GM12874 (cell line): ENCODE measurements around the gene ZCCHC13.

ENCODE experiments used
- CTCF ChIP-seq: IDR thresholded peaks from 2 replicates; pipeline ENCODE4 v1.5.1; 2011; ENCODE audit warnings: low read depth, mild to moderate bottlenecking, control low read depth, low read length, moderate library complexity; ENCODE audit not compliant: insufficient read depth

Gene ZCCHC13

GRCh38 chrX:74293343-74293946 is 10.5 kb upstream of the ZCCHC13 start:
- no peak for TF ChIP-seq CTCF

GRCh38 chrX:74295101-74295500 is 8.9 kb upstream of the ZCCHC13 start:
- no peak for TF ChIP-seq CTCF

- TF ChIP-seq CTCF, result no peak
Measured at GRCh38 chrX:74297766-74298165, 6.2 kb upstream of the ZCCHC13 start.

GRCh38 chrX:74300869-74301268 is 3.1 kb upstream of the ZCCHC13 start:
- TF ChIP-seq CTCF, result no peak

- no peak for TF ChIP-seq CTCF
Measured at GRCh38 chrX:74318672-74319071, 14.7 kb downstream of the ZCCHC13 start.

GRCh38 chrX:74321191-74321590 is 17.2 kb downstream of the ZCCHC13 start:
- TF ChIP-seq CTCF, result no peak

- TF ChIP-seq CTCF, result no peak
Measured at GRCh38 chrX:74324131-74324530, 20.2 kb downstream of the ZCCHC13 start.
